ENCODE measurements around the gene RASAL2. TPM values are rescaled to one million over a fixed set of nuclear protein-coding genes. Genes with fewer than 3 reads are reported as not detected.

Gene RASAL2
- total and polyA plus RNA-seq, 2 donors (not counting 1 experiment from before 2014, with no cell fraction given): 0.12 TPM; not detected in 1

DNA sequence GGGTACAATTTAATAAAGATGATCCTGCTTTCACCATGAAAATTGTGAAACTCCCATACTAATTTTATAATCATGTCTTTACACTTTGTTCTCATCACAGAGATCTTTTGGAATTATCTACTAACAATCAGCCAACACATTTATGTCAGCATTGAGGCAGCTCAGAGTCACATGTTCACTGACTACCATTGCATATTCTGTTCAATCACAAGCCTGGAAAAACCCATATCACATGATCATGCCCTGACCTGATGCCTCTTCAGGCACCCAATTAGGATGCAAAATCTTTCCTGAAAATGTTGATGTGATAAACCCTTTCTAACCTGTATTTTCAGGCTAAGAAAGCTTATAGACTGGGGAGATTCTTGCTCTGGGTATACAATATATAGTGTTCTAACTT is 21.6 kb upstream of the RASAL2 start:
- no peak overlapping the region for H3K4me2 ChIP-seq (replicated peaks; ENCODE audit: low read depth, low read length, poor library complexity, severe bottlenecking)

DNA sequence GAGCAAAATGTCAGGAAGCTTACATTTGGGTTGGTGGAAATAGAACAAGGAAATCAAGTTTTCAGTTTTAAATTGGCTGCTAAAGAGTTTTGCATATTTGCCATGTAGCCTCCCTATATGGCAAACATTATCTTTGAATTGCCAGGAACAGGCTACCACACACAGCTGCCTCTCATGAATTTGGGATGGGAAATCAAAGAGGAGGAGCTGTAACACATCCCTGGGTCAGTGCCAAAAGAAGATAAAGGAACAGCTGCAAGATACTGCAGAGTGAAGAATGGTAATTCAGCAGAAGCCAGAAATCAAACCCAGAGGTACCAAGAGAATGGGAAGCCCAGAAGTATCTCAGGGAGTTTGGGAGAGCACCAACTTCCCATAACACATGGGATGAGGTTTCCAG is 18.6 kb upstream of the RASAL2 start:
- H3K9ac ChIP-seq (ENCODE audit: low read length): no peak overlapping the region
- H3K36me3 ChIP-seq (replicated peaks in 1 of 2; ENCODE audit: control extremely low read depth in 1 of 2, control insufficient read depth in 1 of 2, extremely low read depth in 1 of 2, insufficient read depth in 2 of 2, low read length in 1 of 2): no peaks in the 10 kb centered on the region
- no peak overlapping the region for H3K4me3 ChIP-seq (ENCODE audit: control extremely low read depth in 1 of 5, extremely low read depth in 1 of 5, insufficient read depth in 1 of 5, low read depth in 2 of 5, low read length in 4 of 5)
- H2AFZ ChIP-seq (ENCODE audit: insufficient read depth, low read depth, low read length, poor library complexity, severe bottlenecking): no peak overlapping the region
- Mint-ChIP-seq H3K9me3 (ENCODE audit: insufficient read depth) (no peaks in the 10 kb centered on the region), H3K4me1 (no peaks in the 10 kb centered on the region), H3K4me3 (no peak overlapping the region), H3K27me3 (peaks cover 12% of the 10 kb centered on the region), H3K27ac (no peak overlapping the region)
- H3K79me2 ChIP-seq (ENCODE audit: control insufficient read depth, insufficient read depth, low read length): no peaks in the 10 kb centered on the region
- H3K4me2 ChIP-seq (replicated peaks; ENCODE audit: low read depth, low read length, poor library complexity, severe bottlenecking): no peak overlapping the region
- intact Hi-C loops (cut with micrococcal nuclease): no loop called here
- no peaks in the 10 kb centered on the region for H4K20me1 ChIP-seq (ENCODE audit: control insufficient read depth, insufficient read depth, low read length, poor library complexity, severe bottlenecking)
- POLR2A ChIA-PET: no interaction called here
- H3K4me1 ChIP-seq (ENCODE audit: control insufficient read depth in 2 of 2, insufficient read depth in 2 of 2, low read length in 2 of 2): no peaks in the 10 kb centered on the region
- ATAC-seq (ENCODE audit: low read depth) (no peak), DNase-seq (no peak)
- no peaks in the 10 kb centered on the region for H3K9me3 ChIP-seq (ENCODE audit: control extremely low read depth in 1 of 3, control insufficient read depth in 2 of 3, insufficient read depth in 1 of 3, low read length in 2 of 3)
- H3K27me3 ChIP-seq (replicated peaks in 1 of 4; ENCODE audit: control extremely low read depth in 1 of 4, control insufficient read depth in 3 of 4, insufficient read depth in 4 of 4, low read length in 3 of 4): peaks cover 0 to 4% (median 1%) of the 10 kb centered on the region in 4 experiments
- CTCF ChIA-PET: no interaction called here
- TF ChIP-seq, protein P1, sequence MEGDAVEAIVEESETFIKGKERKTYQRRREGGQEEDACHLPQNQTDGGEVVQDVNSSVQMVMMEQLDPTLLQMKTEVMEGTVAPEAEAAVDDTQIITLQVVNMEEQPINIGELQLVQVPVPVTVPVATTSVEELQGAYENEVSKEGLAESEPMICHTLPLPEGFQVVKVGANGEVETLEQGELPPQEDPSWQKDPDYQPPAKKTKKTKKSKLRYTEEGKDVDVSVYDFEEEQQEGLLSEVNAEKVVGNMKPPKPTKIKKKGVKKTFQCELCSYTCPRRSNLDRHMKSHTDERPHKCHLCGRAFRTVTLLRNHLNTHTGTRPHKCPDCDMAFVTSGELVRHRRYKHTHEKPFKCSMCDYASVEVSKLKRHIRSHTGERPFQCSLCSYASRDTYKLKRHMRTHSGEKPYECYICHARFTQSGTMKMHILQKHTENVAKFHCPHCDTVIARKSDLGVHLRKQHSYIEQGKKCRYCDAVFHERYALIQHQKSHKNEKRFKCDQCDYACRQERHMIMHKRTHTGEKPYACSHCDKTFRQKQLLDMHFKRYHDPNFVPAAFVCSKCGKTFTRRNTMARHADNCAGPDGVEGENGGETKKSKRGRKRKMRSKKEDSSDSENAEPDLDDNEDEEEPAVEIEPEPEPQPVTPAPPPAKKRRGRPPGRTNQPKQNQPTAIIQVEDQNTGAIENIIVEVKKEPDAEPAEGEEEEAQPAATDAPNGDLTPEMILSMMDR (IDR thresholded peaks at IDR 0.05): no peak
- no peak for TF ChIP-seq EZH2 (IDR thresholded peaks at IDR 0.05; ENCODE audit: borderline replicate concordance, insufficient read depth, low read depth, low read length, poor library complexity, severe bottlenecking)
- H3K27ac ChIP-seq (ENCODE audit: low read length in 2 of 2): no peak overlapping the region

More for the DNA sequence above, 21.6 kb upstream of the RASAL2 start:
- no peak overlapping the region for H3K27ac Mint-ChIP-seq
- peaks cover 10% of the 10 kb centered on the region for H3K27me3 Mint-ChIP-seq
- DNase-seq: no peak
- no peak overlapping the region for H3K9ac ChIP-seq (ENCODE audit: low read length)
- H3K79me2 ChIP-seq (ENCODE audit: control insufficient read depth, insufficient read depth, low read length): no peaks in the 10 kb centered on the region
- intact Hi-C loops (cut with micrococcal nuclease): no loop called here
- no peaks in the 10 kb centered on the region for H3K36me3 ChIP-seq (replicated peaks in 1 of 2; ENCODE audit: control extremely low read depth in 1 of 2, control insufficient read depth in 1 of 2, extremely low read depth in 1 of 2, insufficient read depth in 2 of 2, low read length in 1 of 2)
- no peaks in the 10 kb centered on the region for H3K9me3 Mint-ChIP-seq (ENCODE audit: insufficient read depth)
- ATAC-seq (ENCODE audit: low read depth): no peak
- H3K27ac ChIP-seq (ENCODE audit: low read length in 2 of 2): no peak overlapping the region
- H3K9me3 ChIP-seq (ENCODE audit: control extremely low read depth in 1 of 3, control insufficient read depth in 2 of 3, insufficient read depth in 1 of 3, low read length in 2 of 3): no peaks in the 10 kb centered on the region
- H3K4me1 ChIP-seq (ENCODE audit: control insufficient read depth in 2 of 2, insufficient read depth in 2 of 2, low read length in 2 of 2): peaks cover 0 to 2% of the 10 kb centered on the region in 2 donors
- H2AFZ ChIP-seq (ENCODE audit: insufficient read depth, low read depth, low read length, poor library complexity, severe bottlenecking): no peak overlapping the region
- H3K4me3 Mint-ChIP-seq: no peak overlapping the region
- no peaks in the 10 kb centered on the region for H4K20me1 ChIP-seq (ENCODE audit: control insufficient read depth, insufficient read depth, low read length, poor library complexity, severe bottlenecking)
- ChIA-PET POLR2A (no interaction called here), CTCF (no interaction called here)
- no peak overlapping the region for H3K4me3 ChIP-seq (ENCODE audit: control extremely low read depth in 1 of 5, extremely low read depth in 1 of 5, insufficient read depth in 1 of 5, low read depth in 2 of 5, low read length in 4 of 5)
- TF ChIP-seq EZH2 (IDR thresholded peaks at IDR 0.05; ENCODE audit: borderline replicate concordance, insufficient read depth, low read depth, low read length, poor library complexity, severe bottlenecking): no peak
- TF ChIP-seq, protein P1 (IDR thresholded peaks at IDR 0.05): no peak
- H3K4me1 Mint-ChIP-seq: peaks cover 1% of the 10 kb centered on the region
- H3K27me3 ChIP-seq (replicated peaks in 1 of 4; ENCODE audit: control extremely low read depth in 1 of 4, control insufficient read depth in 3 of 4, insufficient read depth in 4 of 4, low read length in 3 of 4): peaks cover 0 to 2% (median under 1%) of the 10 kb centered on the region in 4 experiments
